ENCODE data around the gene ARL2BP.

DNA sequence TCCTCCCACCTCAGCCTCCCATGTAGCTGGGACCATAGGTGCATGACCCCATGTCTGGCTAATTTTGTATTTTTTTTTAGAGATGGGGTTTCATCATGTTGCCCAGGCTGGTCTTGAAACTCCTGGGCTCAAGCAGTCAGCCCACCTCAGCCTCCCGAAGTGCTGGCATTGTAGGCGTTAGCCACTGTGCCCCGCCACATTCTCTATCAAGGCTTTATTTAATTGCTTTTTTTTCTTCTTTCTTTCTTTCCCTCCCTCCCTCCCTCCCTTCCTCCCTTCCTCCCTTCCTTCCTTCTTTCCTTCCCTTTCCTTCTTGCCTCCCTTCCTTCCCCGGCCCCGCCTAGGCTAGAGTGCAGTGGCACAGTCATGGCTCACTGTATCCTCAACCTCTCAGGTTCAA lies 35.3 kb upstream of the ARL2BP start:
- TF ChIP-seq, protein P1, sequence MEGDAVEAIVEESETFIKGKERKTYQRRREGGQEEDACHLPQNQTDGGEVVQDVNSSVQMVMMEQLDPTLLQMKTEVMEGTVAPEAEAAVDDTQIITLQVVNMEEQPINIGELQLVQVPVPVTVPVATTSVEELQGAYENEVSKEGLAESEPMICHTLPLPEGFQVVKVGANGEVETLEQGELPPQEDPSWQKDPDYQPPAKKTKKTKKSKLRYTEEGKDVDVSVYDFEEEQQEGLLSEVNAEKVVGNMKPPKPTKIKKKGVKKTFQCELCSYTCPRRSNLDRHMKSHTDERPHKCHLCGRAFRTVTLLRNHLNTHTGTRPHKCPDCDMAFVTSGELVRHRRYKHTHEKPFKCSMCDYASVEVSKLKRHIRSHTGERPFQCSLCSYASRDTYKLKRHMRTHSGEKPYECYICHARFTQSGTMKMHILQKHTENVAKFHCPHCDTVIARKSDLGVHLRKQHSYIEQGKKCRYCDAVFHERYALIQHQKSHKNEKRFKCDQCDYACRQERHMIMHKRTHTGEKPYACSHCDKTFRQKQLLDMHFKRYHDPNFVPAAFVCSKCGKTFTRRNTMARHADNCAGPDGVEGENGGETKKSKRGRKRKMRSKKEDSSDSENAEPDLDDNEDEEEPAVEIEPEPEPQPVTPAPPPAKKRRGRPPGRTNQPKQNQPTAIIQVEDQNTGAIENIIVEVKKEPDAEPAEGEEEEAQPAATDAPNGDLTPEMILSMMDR (IDR thresholded peaks at IDR 0.05 in 2 of 3, conservative IDR thresholded peaks at IDR 0.05 in 1 of 3; ENCODE audit: insufficient read depth in 2 of 3, low read depth in 1 of 3, low read length in 3 of 3) = no peak
- TF ChIP-seq, protein P2, sequence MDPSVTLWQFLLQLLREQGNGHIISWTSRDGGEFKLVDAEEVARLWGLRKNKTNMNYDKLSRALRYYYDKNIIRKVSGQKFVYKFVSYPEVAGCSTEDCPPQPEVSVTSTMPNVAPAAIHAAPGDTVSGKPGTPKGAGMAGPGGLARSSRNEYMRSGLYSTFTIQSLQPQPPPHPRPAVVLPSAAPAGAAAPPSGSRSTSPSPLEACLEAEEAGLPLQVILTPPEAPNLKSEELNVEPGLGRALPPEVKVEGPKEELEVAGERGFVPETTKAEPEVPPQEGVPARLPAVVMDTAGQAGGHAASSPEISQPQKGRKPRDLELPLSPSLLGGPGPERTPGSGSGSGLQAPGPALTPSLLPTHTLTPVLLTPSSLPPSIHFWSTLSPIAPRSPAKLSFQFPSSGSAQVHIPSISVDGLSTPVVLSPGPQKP (CRISPR knock-in tag; IDR thresholded peaks at IDR 0.05) = no peak
- TF ChIP-seq BRF2 (IDR thresholded peaks at IDR 0.05; ENCODE audit: borderline replicate concordance, insufficient read depth, insufficient read length) = no peak

Data from K562 (cell line).